ENCODE results near the gene PTPRC. TPM values are rescaled to one million over a fixed set of nuclear protein-coding genes. Genes with fewer than 3 reads are reported as not detected.

Gene PTPRC
- total RNA-seq, 1 experiment from 2014 or later, result not detected

GRCh38 chr1:198669023-198669698 lies 30.3 kb downstream of the PTPRC start:
- H3K27ac ChIP-seq, result no peak overlapping the region; the same call in 1 of the 2 replicates
- H3K9me3 ChIP-seq (replicated peaks), result no peaks in the 10 kb centered on the region
- DNase-seq, result peak; percentile 29 to 47
- H3K4me3 ChIP-seq, result no peak overlapping the region
- H3K27me3 ChIP-seq, result no peaks in the 10 kb centered on the region
- H3K36me3 ChIP-seq, result no peaks in the 10 kb centered on the region
- peaks cover 12% of the 10 kb centered on the region; the same call in 1 of the 2 replicates for H3K4me1 ChIP-seq

- no peaks in the 10 kb centered on the region for H3K27me3 ChIP-seq
- peaks cover 12% of the 10 kb centered on the region; the same call in 1 of the 2 replicates for H3K4me1 ChIP-seq
- no peak overlapping the region for H3K27ac ChIP-seq
- H3K9me3 ChIP-seq (replicated peaks), result no peaks in the 10 kb centered on the region
- no peaks in the 10 kb centered on the region for H3K36me3 ChIP-seq
- DNase-seq, result no peak
- no peak overlapping the region for H3K4me3 ChIP-seq
Observed at GRCh38 chr1:198669771-198670170, 30.9 kb downstream of the PTPRC start.

GRCh38 chr1:198671136-198671535 lies 32.3 kb downstream of the PTPRC start:
- no peak overlapping the region for H3K27ac ChIP-seq
- no peaks in the 10 kb centered on the region for H3K27me3 ChIP-seq
- no peak for DNase-seq
- H3K9me3 ChIP-seq (replicated peaks), result no peaks in the 10 kb centered on the region
- H3K4me1 ChIP-seq, result peaks cover 15% of the 10 kb centered on the region
- no peaks in the 10 kb centered on the region for H3K36me3 ChIP-seq
- no peak overlapping the region for H3K4me3 ChIP-seq

GRCh38 chr1:198672124-198672523 lies 33.3 kb downstream of the PTPRC start:
- Histone ChIP-seq H3K36me3 (no peaks in the 10 kb centered on the region), H3K27me3 (no peaks in the 10 kb centered on the region), H3K27ac (no peak overlapping the region), H3K4me1 (peaks cover 17% of the 10 kb centered on the region), H3K9me3 (replicated peaks) (no peaks in the 10 kb centered on the region), H3K4me3 (no peak overlapping the region)
- no peak for DNase-seq

- H3K4me1 ChIP-seq, result peaks cover 11% of the 10 kb centered on the region
- no peak overlapping the region for H3K27ac ChIP-seq
- no peaks in the 10 kb centered on the region for H3K27me3 ChIP-seq
- no peaks in the 10 kb centered on the region for H3K9me3 ChIP-seq (replicated peaks)
- H3K36me3 ChIP-seq, result no peaks in the 10 kb centered on the region
- H3K4me3 ChIP-seq, result no peak overlapping the region
- DNase-seq, result no peak
Observed at GRCh38 chr1:198674009-198674408, 35.2 kb downstream of the PTPRC start.

- Histone ChIP-seq H3K4me1 (peaks cover 7% of the 10 kb centered on the region), H3K27ac (no peak overlapping the region), H3K9me3 (replicated peaks) (no peaks in the 10 kb centered on the region), H3K4me3 (no peak overlapping the region), H3K36me3 (no peaks in the 10 kb centered on the region), H3K27me3 (no peaks in the 10 kb centered on the region)
- peak in 1 of 2 experiments; percentile 37 for DNase-seq
Observed at GRCh38 chr1:198676253-198676652, 37.4 kb downstream of the PTPRC start.

GRCh38 chr1:198677027-198677426 lies 38.2 kb downstream of the PTPRC start:
- no peak overlapping the region for H3K27ac ChIP-seq
- no peaks in the 10 kb centered on the region for H3K27me3 ChIP-seq

GRCh38 chr1:198677871-198678270 lies 39.0 kb downstream of the PTPRC start:
- Histone ChIP-seq H3K36me3 (no peaks in the 10 kb centered on the region), H3K4me1 (peaks cover 16% of the 10 kb centered on the region), H3K27ac (no peak overlapping the region), H3K4me3 (no peak overlapping the region), H3K9me3 (replicated peaks) (no peaks in the 10 kb centered on the region), H3K27me3 (no peaks in the 10 kb centered on the region)
- no peak for DNase-seq

More at GRCh38 chr1:198677027-198677426, 38.2 kb downstream of the PTPRC start:
- peaks cover 13% of the 10 kb centered on the region for H3K4me1 ChIP-seq
- H3K9me3 ChIP-seq (replicated peaks), result no peaks in the 10 kb centered on the region
- H3K4me3 ChIP-seq, result no peak overlapping the region
- DNase-seq, result no peak
- H3K36me3 ChIP-seq, result no peaks in the 10 kb centered on the region

- no peak for DNase-seq
- Histone ChIP-seq H3K27me3 (no peaks in the 10 kb centered on the region), H3K9me3 (replicated peaks) (no peaks in the 10 kb centered on the region)
Observed at GRCh38 chr1:198678301-198678836, 39.5 kb downstream of the PTPRC start.

GRCh38 chr1:198678901-198679329 lies 40.1 kb downstream of the PTPRC start:
- no peaks in the 10 kb centered on the region for H3K36me3 ChIP-seq
- no peaks in the 10 kb centered on the region for H3K9me3 ChIP-seq (replicated peaks)
- H3K4me1 ChIP-seq, result peaks cover 16% of the 10 kb centered on the region
- no peak for DNase-seq
- H3K27ac ChIP-seq, result no peak overlapping the region
- H3K4me3 ChIP-seq, result no peak overlapping the region
- no peaks in the 10 kb centered on the region for H3K27me3 ChIP-seq

More at GRCh38 chr1:198678301-198678836, 39.5 kb downstream of the PTPRC start:
- no peak overlapping the region for H3K27ac ChIP-seq
- H3K4me1 ChIP-seq, result peaks cover 16% of the 10 kb centered on the region
- no peaks in the 10 kb centered on the region for H3K36me3 ChIP-seq
- H3K4me3 ChIP-seq, result no peak overlapping the region

- H3K4me1 ChIP-seq, result peaks cover 16% of the 10 kb centered on the region
- H3K9me3 ChIP-seq (replicated peaks), result no peaks in the 10 kb centered on the region
- H3K4me3 ChIP-seq, result no peak overlapping the region
- DNase-seq, result no peak
- H3K36me3 ChIP-seq, result no peaks in the 10 kb centered on the region
- no peak overlapping the region for H3K27ac ChIP-seq
- H3K27me3 ChIP-seq, result no peaks in the 10 kb centered on the region
Observed at GRCh38 chr1:198679535-198680173, 40.8 kb downstream of the PTPRC start.

GRCh38 chr1:198680174-198680875 lies 41.5 kb downstream of the PTPRC start:
- Histone ChIP-seq H3K27ac (no peak overlapping the region), H3K4me3 (no peak overlapping the region), H3K9me3 (replicated peaks) (no peaks in the 10 kb centered on the region), H3K27me3 (no peaks in the 10 kb centered on the region), H3K4me1 (peaks cover 16% of the 10 kb centered on the region), H3K36me3 (no peaks in the 10 kb centered on the region)
- DNase-seq, result no peak

GRCh38 chr1:198681252-198681651 lies 42.4 kb downstream of the PTPRC start:
- H3K27ac ChIP-seq, result no peak overlapping the region
- no peaks in the 10 kb centered on the region for H3K27me3 ChIP-seq
- no peaks in the 10 kb centered on the region for H3K9me3 ChIP-seq (replicated peaks)
- H3K4me1 ChIP-seq, result peaks cover 11% of the 10 kb centered on the region
- no peak for DNase-seq
- no peaks in the 10 kb centered on the region for H3K36me3 ChIP-seq
- H3K4me3 ChIP-seq, result no peak overlapping the region

GRCh38 chr1:198681831-198682759 lies 43.3 kb downstream of the PTPRC start:
- H3K4me3 ChIP-seq, result peak overlapping the region; percentile 28

More at GRCh38 chr1:198681831-198682759, 43.3 kb downstream of the PTPRC start:
- Histone ChIP-seq H3K9me3 (replicated peaks) (no peaks in the 10 kb centered on the region), H3K27me3 (no peaks in the 10 kb centered on the region), H3K4me1 (peaks cover 10% of the 10 kb centered on the region), H3K27ac (peak overlapping the region; percentile 5; the same call in 1 of the 2 replicates), H3K36me3 (no peaks in the 10 kb centered on the region)
- DNase-seq, result peak; percentile 46 to 63
